ENCODE data around the gene CHKB.

CHKB gene

GRCh38 chr22:50550395-50550794 lies 32.3 kb downstream of the CHKB start:
- no peak for TF ChIP-seq TCF12 (IDR thresholded peaks at IDR 0.05; ENCODE audit: low read depth)
- no peak for TF ChIP-seq ZBTB7A (IDR thresholded peaks at IDR 0.05; ENCODE audit: low read depth)
- no peak for TF ChIP-seq FOXM1 (IDR thresholded peaks at IDR 0.05; ENCODE audit: borderline replicate concordance, low read depth)
- TF ChIP-seq TAF1 (IDR thresholded peaks at IDR 0.05; ENCODE audit: low read depth) = no peak
- TF ChIP-seq CEBPB (IDR thresholded peaks at IDR 0.05) = no peak
- no peak for TF ChIP-seq TEAD4 (IDR thresholded peaks at IDR 0.05)
- no peak for TF ChIP-seq YY1 (IDR thresholded peaks at IDR 0.05; ENCODE audit: low read depth)
- no peak for TF ChIP-seq REST (IDR thresholded peaks at IDR 0.05; ENCODE audit: low read depth)
- TF ChIP-seq RAD21 (IDR thresholded peaks at IDR 0.05; ENCODE audit: low read depth) = no peak
- TF ChIP-seq EGR1 (IDR thresholded peaks at IDR 0.05) = no peak
- TF ChIP-seq NFIC (IDR thresholded peaks at IDR 0.05) = no peak
- TF ChIP-seq CREB1 (IDR thresholded peaks at IDR 0.05; ENCODE audit: low read depth) = no peak
- TF ChIP-seq, protein P1, sequence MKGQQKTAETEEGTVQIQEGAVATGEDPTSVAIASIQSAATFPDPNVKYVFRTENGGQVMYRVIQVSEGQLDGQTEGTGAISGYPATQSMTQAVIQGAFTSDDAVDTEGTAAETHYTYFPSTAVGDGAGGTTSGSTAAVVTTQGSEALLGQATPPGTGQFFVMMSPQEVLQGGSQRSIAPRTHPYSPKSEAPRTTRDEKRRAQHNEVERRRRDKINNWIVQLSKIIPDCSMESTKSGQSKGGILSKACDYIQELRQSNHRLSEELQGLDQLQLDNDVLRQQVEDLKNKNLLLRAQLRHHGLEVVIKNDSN (IDR thresholded peaks at IDR 0.05) = no peak
- TF ChIP-seq MAX (IDR thresholded peaks at IDR 0.05) = no peak

DNA sequence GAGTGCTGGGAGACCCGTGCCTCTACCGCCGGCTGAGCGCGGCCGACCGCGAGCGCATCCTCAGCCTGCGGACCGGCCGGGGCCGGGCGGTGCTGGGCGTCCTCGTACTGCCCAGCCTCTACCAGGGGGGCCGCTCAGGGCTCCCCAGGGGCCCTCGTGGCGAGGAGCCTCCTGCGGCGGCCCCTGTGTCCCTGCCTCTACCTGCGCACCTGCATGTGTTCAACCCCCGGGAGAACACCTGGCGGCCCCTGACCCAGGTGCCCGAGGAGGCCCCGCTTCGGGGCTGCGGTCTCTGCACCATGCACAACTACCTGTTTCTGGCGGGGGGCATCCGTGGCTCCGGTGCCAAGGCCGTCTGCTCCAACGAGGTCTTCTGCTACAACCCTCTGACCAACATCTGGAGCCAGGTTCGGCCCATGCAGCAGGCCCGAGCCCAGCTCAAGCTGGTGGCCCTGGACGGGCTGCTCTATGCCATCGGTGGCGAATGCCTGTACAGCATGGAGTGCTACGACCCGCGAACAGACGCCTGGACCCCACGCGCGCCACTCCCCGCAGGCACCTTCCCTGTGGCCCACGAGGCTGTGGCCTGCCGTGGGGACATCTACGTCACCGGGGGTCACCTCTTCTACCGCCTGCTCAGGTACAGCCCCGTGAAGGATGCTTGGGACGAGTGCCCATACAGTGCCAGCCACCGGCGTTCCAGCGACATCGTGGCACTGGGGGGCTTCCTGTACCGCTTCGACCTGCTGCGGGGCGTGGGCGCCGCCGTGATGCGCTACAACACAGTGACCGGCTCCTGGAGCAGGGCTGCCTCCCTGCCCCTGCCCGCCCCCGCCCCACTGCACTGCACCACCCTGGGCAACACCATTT lies 33.5 kb downstream of the CHKB start:
- TF ChIP-seq TAF1 (IDR thresholded peaks at IDR 0.05; ENCODE audit: low read depth) (no peak), TCF12 (IDR thresholded peaks at IDR 0.05; ENCODE audit: low read depth) (no peak), FOXM1 (IDR thresholded peaks at IDR 0.05; ENCODE audit: borderline replicate concordance, low read depth) (no peak), CEBPB (IDR thresholded peaks at IDR 0.05) (no peak), CREB1 (IDR thresholded peaks at IDR 0.05; ENCODE audit: low read depth) (no peak), YY1 (IDR thresholded peaks at IDR 0.05; ENCODE audit: low read depth) (no peak)
- TF ChIP-seq, protein P1 (IDR thresholded peaks at IDR 0.05) = no peak

- TF ChIP-seq TAF1 (IDR thresholded peaks at IDR 0.05; ENCODE audit: low read depth) (no peak), EGR1 (IDR thresholded peaks at IDR 0.05) (no peak), MAX (IDR thresholded peaks at IDR 0.05) (no peak), ZBTB7A (IDR thresholded peaks at IDR 0.05; ENCODE audit: low read depth) (no peak), NFIC (IDR thresholded peaks at IDR 0.05) (no peak), CEBPB (IDR thresholded peaks at IDR 0.05) (no peak), TEAD4 (IDR thresholded peaks at IDR 0.05) (no peak), TCF12 (IDR thresholded peaks at IDR 0.05; ENCODE audit: low read depth) (no peak), EP300 (IDR thresholded peaks at IDR 0.05; ENCODE audit: borderline replicate concordance) (no peak), REST (IDR thresholded peaks at IDR 0.05; ENCODE audit: low read depth) (no peak), RAD21 (IDR thresholded peaks at IDR 0.05; ENCODE audit: low read depth) (no peak), FOXM1 (IDR thresholded peaks at IDR 0.05; ENCODE audit: borderline replicate concordance, low read depth) (no peak), YY1 (IDR thresholded peaks at IDR 0.05; ENCODE audit: low read depth) (no peak), CREB1 (IDR thresholded peaks at IDR 0.05; ENCODE audit: low read depth) (no peak)
- TF ChIP-seq, protein P1 (IDR thresholded peaks at IDR 0.05) = no peak
Measured at GRCh38 chr22:50548040-50548920, 34.4 kb downstream of the CHKB start.

- TF ChIP-seq CEBPB (IDR thresholded peaks at IDR 0.05) = no peak
- TF ChIP-seq FOXM1 (IDR thresholded peaks at IDR 0.05; ENCODE audit: borderline replicate concordance, low read depth) = no peak
- no peak for TF ChIP-seq YY1 (IDR thresholded peaks at IDR 0.05; ENCODE audit: low read depth)
- TF ChIP-seq TEAD4 (IDR thresholded peaks at IDR 0.05) = no peak
- no peak for TF ChIP-seq EP300 (IDR thresholded peaks at IDR 0.05; ENCODE audit: borderline replicate concordance)
- TF ChIP-seq, protein P1 (IDR thresholded peaks at IDR 0.05) = no peak
- no peak for TF ChIP-seq TCF12 (IDR thresholded peaks at IDR 0.05; ENCODE audit: low read depth)
- TF ChIP-seq MAX (IDR thresholded peaks at IDR 0.05) = no peak
- TF ChIP-seq NFIC (IDR thresholded peaks at IDR 0.05) = no peak
- TF ChIP-seq TAF1 (IDR thresholded peaks at IDR 0.05; ENCODE audit: low read depth) = no peak
- TF ChIP-seq EGR1 (IDR thresholded peaks at IDR 0.05) = no peak
- TF ChIP-seq REST (IDR thresholded peaks at IDR 0.05; ENCODE audit: low read depth) = no peak
- TF ChIP-seq RAD21 (IDR thresholded peaks at IDR 0.05; ENCODE audit: low read depth) = no peak
- no peak for TF ChIP-seq CREB1 (IDR thresholded peaks at IDR 0.05; ENCODE audit: low read depth)
- TF ChIP-seq ZBTB7A (IDR thresholded peaks at IDR 0.05; ENCODE audit: low read depth) = no peak
Measured at GRCh38 chr22:50547263-50547985, 35.2 kb downstream of the CHKB start.

All from Ishikawa (cell line).